GM19395 (cell line): Measurements from ENCODE around the gene AURKB.

Experiments
- ATAC-seq: cut with Tn5 transposase; IDR thresholded peaks from one replicate; pipeline ENCODE4 v1.9.1; 2021; ENCODE audit warnings: mild to moderate bottlenecking, moderate library complexity; ENCODE audit not compliant: unreplicated experiment

AURKB gene

DNA sequence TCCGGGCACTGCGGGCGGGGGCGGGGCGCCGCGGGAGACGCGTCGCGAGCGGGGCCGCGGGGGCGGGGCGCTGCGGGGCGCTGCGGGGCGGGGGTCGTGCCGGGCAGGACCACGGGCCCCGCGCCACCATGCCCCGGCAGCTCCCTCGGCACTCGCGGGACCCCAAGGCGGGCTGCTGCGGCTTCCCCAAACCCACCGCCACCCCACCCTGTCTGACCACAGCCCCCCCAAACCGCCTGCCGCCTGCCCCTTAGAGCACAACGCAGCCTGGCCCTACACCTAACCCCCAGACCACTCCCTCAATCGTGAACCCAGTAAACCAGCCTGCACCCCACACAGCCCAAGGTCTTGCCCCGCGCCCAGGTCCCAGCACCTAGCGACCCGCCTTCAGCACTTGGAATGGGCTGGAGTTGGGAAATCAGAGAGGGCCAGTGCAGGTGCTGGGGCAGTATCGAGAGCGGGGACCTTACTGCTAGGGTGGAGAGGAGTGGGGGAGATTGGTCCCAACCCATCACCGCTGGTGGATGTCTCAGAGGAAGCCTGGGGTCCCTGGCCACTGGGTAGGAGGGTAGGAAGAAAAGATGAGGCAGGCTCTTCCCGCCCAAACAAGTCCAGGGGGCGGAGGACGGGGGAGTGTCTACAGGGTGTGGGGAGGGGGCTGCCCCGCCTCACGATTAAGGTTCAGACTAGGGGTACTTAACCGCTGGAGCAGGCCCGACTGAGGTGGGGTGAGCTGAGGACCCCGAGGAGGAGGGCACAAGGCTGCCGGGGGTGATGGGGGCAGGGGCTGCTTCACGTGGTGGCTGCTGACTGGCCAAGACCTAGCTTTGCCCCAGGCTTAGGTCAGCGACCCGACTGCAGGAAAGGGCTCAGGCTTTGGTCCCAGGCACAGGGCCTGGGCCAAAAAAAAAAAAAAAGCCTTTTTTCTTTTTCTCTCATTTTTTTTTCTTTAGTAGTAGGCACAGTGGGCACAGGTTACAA, 47.1 kb downstream of the AURKB start:
- no peak for ATAC-seq

DNA sequence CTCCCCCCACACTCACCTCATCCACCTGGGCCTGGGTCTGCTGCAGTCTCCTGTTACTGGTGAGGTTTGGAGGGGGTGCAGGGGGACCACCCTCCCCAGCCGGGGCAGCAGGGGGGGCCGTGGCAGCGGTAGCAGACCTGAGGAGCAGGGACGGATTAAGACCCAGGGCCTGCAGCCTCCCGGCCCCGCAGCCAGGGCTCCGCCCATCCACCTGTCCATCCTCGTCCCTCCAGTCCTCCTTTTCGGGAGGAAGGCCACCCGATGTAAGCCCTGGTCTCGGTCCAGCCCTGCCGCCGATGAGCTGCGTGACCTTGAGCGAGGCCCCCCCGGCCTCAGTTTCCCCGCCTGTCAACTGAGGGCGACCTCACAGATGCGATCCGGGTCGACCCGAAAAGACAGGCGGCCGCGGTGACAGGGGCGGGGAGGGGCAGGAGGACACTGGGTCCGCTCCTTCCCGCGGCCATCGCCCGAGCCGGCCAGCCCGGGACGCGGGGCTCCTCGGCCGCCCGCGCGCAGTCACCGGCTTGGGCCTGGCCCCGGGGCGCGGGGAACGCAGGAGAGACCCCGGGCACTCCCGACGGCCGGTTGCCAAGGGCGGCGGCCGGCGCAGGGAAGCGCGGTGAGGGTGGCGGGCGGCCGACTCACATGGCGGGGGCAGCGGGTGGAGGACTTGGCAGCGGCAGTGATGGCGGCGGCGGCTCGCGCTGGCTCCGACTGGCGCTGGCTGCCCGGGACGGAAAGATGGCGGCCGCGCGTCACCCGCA, 48.0 kb downstream of the AURKB start, which contains the start of gene VAMP2:
VAMP2 (minus strand) TSS at position 716 of the 764 bp plus-strand sequence; CDS start at position 647, 69 bp downstream.
- ATAC-seq = no peak

DNA sequence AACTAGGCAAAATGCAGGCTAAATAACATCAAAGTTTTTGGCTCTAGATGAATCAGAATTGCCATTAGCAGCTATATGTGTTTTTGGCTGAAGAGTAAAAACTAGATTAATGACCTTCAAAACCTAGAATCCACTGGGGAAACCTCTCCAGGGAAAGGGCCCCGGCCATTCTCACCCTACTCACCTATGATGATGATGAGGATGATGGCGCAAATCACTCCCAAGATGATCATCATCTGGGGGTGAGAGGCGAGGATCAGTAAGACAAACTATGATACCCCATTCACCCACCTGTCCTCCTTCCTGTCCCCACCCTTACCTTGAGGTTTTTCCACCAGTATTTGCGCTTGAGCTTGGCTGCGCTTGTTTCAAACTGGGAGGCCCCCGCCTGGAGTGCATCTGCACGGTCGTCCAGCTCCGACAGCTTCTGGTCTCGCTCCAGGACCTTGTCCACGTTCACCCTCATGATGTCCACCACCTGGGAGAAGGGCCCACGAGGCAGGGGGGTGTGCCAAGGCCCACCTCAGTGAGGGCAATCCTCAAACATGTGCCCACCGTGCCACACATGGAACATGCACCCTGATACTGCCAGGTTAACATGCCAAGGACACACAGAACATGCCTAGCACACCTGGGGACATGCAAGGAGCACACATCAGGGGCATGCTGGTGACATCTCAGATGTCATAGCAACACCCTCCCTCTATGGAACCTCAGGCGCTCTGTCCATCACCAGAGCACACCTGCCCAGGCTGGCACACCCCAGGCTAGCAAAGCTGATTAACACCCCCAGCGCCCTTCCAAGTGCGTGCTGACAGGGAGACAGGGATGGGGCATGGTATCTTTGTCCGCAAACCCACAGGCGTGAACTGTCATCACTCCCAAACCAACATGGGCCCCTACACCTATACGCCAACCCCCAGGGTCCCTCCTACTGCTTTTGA, 48.8 kb downstream of the AURKB start:
- ATAC-seq = no peak

DNA sequence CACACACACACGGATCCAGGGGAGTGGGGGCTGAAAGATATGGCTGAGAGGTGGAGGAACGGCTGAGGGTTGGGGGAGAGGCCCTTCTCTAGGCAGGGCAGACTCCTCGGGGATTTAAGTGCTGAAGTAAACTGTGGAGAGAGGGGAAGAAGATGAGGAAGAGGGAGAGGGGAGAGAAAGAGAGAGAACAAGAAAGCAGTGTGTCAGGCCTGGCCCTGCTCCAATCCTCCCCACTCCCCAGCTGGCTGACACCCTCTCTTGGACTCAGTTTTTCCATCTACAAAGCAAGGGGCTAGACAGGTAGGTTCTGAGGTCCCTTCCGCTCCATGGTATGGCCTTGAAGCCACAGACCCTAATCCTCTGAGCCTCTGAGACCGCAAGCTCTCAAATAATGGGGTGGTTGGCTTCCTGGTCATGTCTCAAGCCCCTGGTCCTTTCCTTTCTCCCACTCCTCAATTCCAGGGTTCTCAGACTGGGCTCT, 49.6 kb downstream of the AURKB start:
- no peak for ATAC-seq

DNA sequence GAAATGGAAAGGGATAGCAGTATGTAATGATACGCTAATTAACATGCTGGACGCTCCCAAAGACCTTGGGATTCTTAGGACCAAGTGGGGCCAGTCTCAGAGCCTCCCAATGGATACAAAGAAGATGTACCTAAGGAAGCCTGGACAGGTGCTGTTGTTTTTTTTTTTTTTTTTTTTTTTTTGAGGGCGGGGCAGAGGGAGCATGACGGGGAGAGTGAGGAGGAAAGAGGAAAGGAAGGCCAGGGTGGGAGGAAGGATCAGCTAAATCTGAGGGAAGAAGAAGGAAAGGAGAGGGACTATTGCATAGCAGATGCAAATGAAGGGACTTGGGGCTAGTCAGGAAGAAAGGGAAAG, 50.2 kb downstream of the AURKB start:
- no peak for ATAC-seq

GRCh38 chr17:8159459-8160223, 50.7 kb downstream of the AURKB start:
- ATAC-seq = no peak

GRCh38 chr17:8159032-8159400, 51.4 kb downstream of the AURKB start:
- no peak for ATAC-seq

- no peak for ATAC-seq
Observed at GRCh38 chr17:8158267-8159031, 51.9 kb downstream of the AURKB start.

GRCh38 chr17:8156246-8156992, 54.0 kb downstream of the AURKB start:
- peak; percentile 71 for ATAC-seq

DNA sequence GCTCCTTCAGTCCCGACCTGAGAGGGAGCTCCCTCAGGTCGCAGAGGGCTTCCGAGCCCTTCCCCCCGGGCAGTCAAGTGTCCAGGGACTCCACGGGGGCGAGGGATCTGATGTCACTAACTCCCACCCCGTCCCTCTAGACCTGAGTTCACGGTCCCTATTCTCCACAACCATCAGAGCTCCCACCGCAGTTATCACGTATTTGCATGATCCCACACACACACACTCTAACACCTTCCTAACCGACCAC, 54.5 kb downstream of the AURKB start:
- ATAC-seq = no peak

DNA sequence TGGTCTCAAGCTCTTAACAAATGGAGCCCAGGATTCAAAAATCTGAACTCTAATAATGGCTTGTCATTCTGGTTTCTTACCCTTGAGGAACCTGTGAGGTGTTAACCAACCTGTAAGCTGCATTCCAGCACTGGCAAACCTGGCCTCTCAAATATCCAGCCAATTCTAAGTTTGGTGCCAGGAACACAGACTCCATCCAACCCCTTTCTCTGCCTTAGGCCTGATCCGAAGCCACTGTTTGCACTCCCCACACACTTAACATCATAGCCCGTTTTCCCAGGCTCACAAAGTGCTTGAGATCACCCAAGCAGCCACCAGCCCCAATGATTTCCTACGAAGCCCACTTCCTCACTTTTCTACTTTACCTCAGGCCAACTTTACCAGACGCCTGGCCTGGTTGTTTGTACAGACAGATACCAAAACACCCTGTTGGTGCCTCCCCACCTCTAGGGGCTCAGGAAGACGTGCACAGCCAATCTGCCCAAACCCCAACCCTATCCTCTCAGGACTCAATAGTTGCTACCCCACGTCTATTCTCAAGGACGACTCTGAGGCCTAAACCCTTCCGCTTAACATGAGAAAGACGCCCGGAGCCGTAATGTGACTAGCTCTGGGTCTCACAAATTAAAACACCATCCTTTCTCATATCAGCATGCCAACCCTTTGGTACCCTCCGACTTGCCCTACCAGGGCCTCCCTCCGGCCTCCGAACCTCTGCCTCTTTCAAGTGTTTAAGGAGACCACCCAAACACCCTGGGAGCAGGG, 55.0 kb downstream of the AURKB start:
- ATAC-seq = no peak
